ENCODE data around the gene ZNF827. TPM values are rescaled to one million over a fixed set of nuclear protein-coding genes. Genes with fewer than 3 reads are reported as not detected.

ZNF827 gene
- total RNA-seq, 1 experiment from 2014 or later = 9.8 TPM

- no peaks in the 10 kb centered on the region for H3K27me3 ChIP-seq (ENCODE audit: low read length)
- no peaks in the 10 kb centered on the region for H3F3A ChIP-seq (ENCODE audit: low read length, unreplicated experiment)
- no TSS peak for BruUV-seq (replicated peaks)
- H3K36me3 ChIP-seq (ENCODE audit: low read depth, low read length) = 0 out of 2 replicates have a peak, but pooled peaks cover 4% of the 10 kb centered on the region
- H3K4me1 ChIP-seq (ENCODE audit: insufficient read depth, low read length) = peaks cover 54% of the 10 kb centered on the region
- H3K4me3 ChIP-seq (ENCODE audit: low read length) = no peak overlapping the region
- H3K9me2 ChIP-seq (replicated peaks; ENCODE audit: low read length) = no peaks in the 10 kb centered on the region
- H3K9me3 ChIP-seq (ENCODE audit: low read length) = no peaks in the 10 kb centered on the region
- ATAC-seq (peak; percentile 25; the same call in 1 of the 2 replicates), DNase-seq (peak; percentile 48)
- no peaks in the 10 kb centered on the region for H4K20me1 ChIP-seq (ENCODE audit: low read length)
- H3K79me2 ChIP-seq (ENCODE audit: low read length) = no peaks in the 10 kb centered on the region
- no peak overlapping the region for H2AFZ ChIP-seq (ENCODE audit: low read length)
- ChIA-PET CTCF (interaction anchor here (0.6 kb wide), 1 partner anchor 29 kb away, joined by 5 read pairs; no protein-coding TSS in a partner anchor), POLR2A (ENCODE audit: unreplicated experiment) (interaction anchor here (0.7 kb wide), 1 partner anchor 51 kb away, joined by 6 read pairs; no protein-coding TSS in a partner anchor)
- H3K27ac ChIP-seq (ENCODE audit: low read length) = peak overlapping the region; percentile 1; the same call in 1 of the 2 replicates
- H3K4me2 ChIP-seq (ENCODE audit: low read length) = no peak overlapping the region
- intact Hi-C loops (cut with micrococcal nuclease) = loop anchor here (1.0 to 5.0 kb wide), 3 partner anchors 22 to 163 kb away; no protein-coding TSS in a partner anchor
- TF ChIP-seq EZH2phosphoT487 (IDR thresholded peaks at IDR 0.05; ENCODE audit: borderline replicate concordance, low read length) (no peak), EZH2 (IDR thresholded peaks at IDR 0.05; ENCODE audit: low read length, unreplicated experiment) (no peak)
- TF ChIP-seq, protein P1, sequence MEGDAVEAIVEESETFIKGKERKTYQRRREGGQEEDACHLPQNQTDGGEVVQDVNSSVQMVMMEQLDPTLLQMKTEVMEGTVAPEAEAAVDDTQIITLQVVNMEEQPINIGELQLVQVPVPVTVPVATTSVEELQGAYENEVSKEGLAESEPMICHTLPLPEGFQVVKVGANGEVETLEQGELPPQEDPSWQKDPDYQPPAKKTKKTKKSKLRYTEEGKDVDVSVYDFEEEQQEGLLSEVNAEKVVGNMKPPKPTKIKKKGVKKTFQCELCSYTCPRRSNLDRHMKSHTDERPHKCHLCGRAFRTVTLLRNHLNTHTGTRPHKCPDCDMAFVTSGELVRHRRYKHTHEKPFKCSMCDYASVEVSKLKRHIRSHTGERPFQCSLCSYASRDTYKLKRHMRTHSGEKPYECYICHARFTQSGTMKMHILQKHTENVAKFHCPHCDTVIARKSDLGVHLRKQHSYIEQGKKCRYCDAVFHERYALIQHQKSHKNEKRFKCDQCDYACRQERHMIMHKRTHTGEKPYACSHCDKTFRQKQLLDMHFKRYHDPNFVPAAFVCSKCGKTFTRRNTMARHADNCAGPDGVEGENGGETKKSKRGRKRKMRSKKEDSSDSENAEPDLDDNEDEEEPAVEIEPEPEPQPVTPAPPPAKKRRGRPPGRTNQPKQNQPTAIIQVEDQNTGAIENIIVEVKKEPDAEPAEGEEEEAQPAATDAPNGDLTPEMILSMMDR (conservative IDR thresholded peaks at IDR 0.05; ENCODE audit: low read depth, low read length) = no peak
- H3K9ac ChIP-seq (ENCODE audit: low read length) = no peak overlapping the region
Measured at GRCh38 chr4:145785391-145786008, 153.1 kb downstream of the ZNF827 start.

GRCh38 chr4:145784036-145784435 is 154.6 kb downstream of the ZNF827 start:
- no TSS peak for BruUV-seq (replicated peaks)
- intact Hi-C loops (cut with micrococcal nuclease) = loop anchor here (5.0 kb wide), 1 partner anchor 153 kb away; the partner anchor contains the start of gene ZNF827

More at GRCh38 chr4:145784036-145784435, 154.6 kb downstream of the ZNF827 start:
- CTCF ChIA-PET = no interaction called here
- Histone ChIP-seq H4K20me1 (ENCODE audit: low read length) (no peaks in the 10 kb centered on the region), H3K9me3 (ENCODE audit: low read length) (no peaks in the 10 kb centered on the region), H3K4me3 (ENCODE audit: low read length) (no peak overlapping the region), H2AFZ (ENCODE audit: low read length) (no peak overlapping the region), H3K79me2 (ENCODE audit: low read length) (no peaks in the 10 kb centered on the region), H3K27me3 (ENCODE audit: low read length) (no peaks in the 10 kb centered on the region), H3K9ac (ENCODE audit: low read length) (no peak overlapping the region), H3K36me3 (ENCODE audit: low read depth, low read length) (peaks cover 4% of the 10 kb centered on the region; the same call in 1 of the 2 replicates), H3K4me1 (ENCODE audit: insufficient read depth, low read length) (peaks cover 45% of the 10 kb centered on the region), H3K27ac (ENCODE audit: low read length) (no peak overlapping the region), H3K4me2 (ENCODE audit: low read length) (no peak overlapping the region), H3K9me2 (replicated peaks; ENCODE audit: low read length) (no peaks in the 10 kb centered on the region), H3F3A (ENCODE audit: low read length, unreplicated experiment) (no peaks in the 10 kb centered on the region)
- TF ChIP-seq EZH2 (IDR thresholded peaks at IDR 0.05; ENCODE audit: low read length, unreplicated experiment) = no peak
- no peak for TF ChIP-seq EZH2phosphoT487 (IDR thresholded peaks at IDR 0.05; ENCODE audit: borderline replicate concordance, low read length)
- TF ChIP-seq, protein P1 (conservative IDR thresholded peaks at IDR 0.05; ENCODE audit: low read depth, low read length) = no peak
- POLR2A ChIA-PET (ENCODE audit: unreplicated experiment) = interaction anchor here (0.6 kb wide), 1 partner anchor 34 kb away, joined by 4 read pairs; no protein-coding TSS in a partner anchor
- DNase-seq (no peak), ATAC-seq (no peak)

Measured in PC-3 (cell line).